Astrocyte (in vitro differentiated cells and primary cell): ENCODE measurements around the gene PLCG2. TPM values are rescaled to one million over a fixed set of nuclear protein-coding genes. Genes with fewer than 3 reads are reported as not detected.

Source experiments
- DNase-seq: peaks from one replicate; pipeline ENCODE4 v3.0.0-alpha.2; 2010; ENCODE audit warnings: low read depth
- FAIRE-seq: peaks from 2 replicates; lab custom pipeline; 2011; peaks lifted over from hg19 to GRCh38; lab: Jason Lieb, UNC
- H2AFZ ChIP-seq: 2 replicates; pipeline ENCODE4 v1.6.0; 2012; ENCODE audit warnings: low read depth, low read length, inconsistent platforms
- H3K27ac ChIP-seq: 2 replicates; pipeline ENCODE4 v1.5.1; 2011; ENCODE audit warnings: low read depth, low read length, inconsistent platforms
- H3K27me3 ChIP-seq: 2 replicates; pipeline ENCODE4 v1.6.0; 2011; ENCODE audit warnings: low read length, inconsistent platforms; ENCODE audit not compliant: insufficient read depth
- H3K36me3 ChIP-seq: 2 replicates; pipeline ENCODE4 v1.5.1; 2011; ENCODE audit warnings: low read length, inconsistent platforms; ENCODE audit not compliant: insufficient read depth
- H3K4me1 ChIP-seq: 2 replicates; pipeline ENCODE4 v1.5.1; 2011; ENCODE audit warnings: low read length, inconsistent platforms; ENCODE audit not compliant: insufficient read depth
- H3K4me2 ChIP-seq: 2 replicates; pipeline ENCODE4 v1.6.0; 2012; ENCODE audit warnings: low read length, inconsistent platforms
- H3K4me3 ChIP-seq: 2 replicates; pipeline ENCODE4 v1.5.1; 2011; ENCODE audit warnings: low read depth, mild to moderate bottlenecking, low read length, inconsistent platforms; ENCODE audit not compliant: insufficient read depth
- H3K79me2 ChIP-seq: 2 replicates; pipeline ENCODE4 v1.6.0; 2012; ENCODE audit warnings: mild to moderate bottlenecking, low read length, inconsistent platforms; ENCODE audit not compliant: insufficient read depth
- H3K9ac ChIP-seq: 2 replicates; pipeline ENCODE4 v1.6.0; 2012; ENCODE audit warnings: mild to moderate bottlenecking, low read length, inconsistent platforms
- H3K9me3 ChIP-seq: 2 replicates; pipeline ENCODE4 v1.5.1; 2012; ENCODE audit warnings: low read depth, mild to moderate bottlenecking, low read length, inconsistent platforms; ENCODE audit not compliant: insufficient read depth
- H4K20me1 ChIP-seq: 2 replicates; pipeline ENCODE4 v1.6.0; 2012; ENCODE audit warnings: low read length, inconsistent platforms; ENCODE audit not compliant: insufficient read depth
- H3K27ac Mint-ChIP-seq: one replicate; pipeline ENCODE4 v1.8.0; 2021; ENCODE audit warnings: mild to moderate bottlenecking, mixed read lengths; ENCODE audit not compliant: unreplicated experiment
- H3K27me3 Mint-ChIP-seq: one replicate; pipeline ENCODE4 v1.8.0; 2021; ENCODE audit warnings: low read depth, mixed read lengths; ENCODE audit not compliant: unreplicated experiment
- H3K36me3 Mint-ChIP-seq: one replicate; pipeline ENCODE4 v1.8.0; 2021; ENCODE audit warnings: low read depth, mixed read lengths; ENCODE audit not compliant: unreplicated experiment
- H3K4me1 Mint-ChIP-seq: one replicate; pipeline ENCODE4 v1.8.0; 2021; ENCODE audit warnings: low read depth, mixed read lengths; ENCODE audit not compliant: unreplicated experiment
- H3K4me3 Mint-ChIP-seq: one replicate; pipeline ENCODE4 v1.8.0; 2021; ENCODE audit warnings: mild to moderate bottlenecking, moderate library complexity, mixed read lengths; ENCODE audit not compliant: unreplicated experiment
- H3K9me3 Mint-ChIP-seq: one replicate; pipeline ENCODE4 v1.8.0; 2021; ENCODE audit warnings: mild to moderate bottlenecking, mixed read lengths; ENCODE audit not compliant: unreplicated experiment
- CTCF ChIP-seq: IDR thresholded peaks from 2 replicates; pipeline ENCODE4 v1.5.1; 2011; ENCODE audit warnings: low read depth, mild to moderate bottlenecking, inconsistent platforms, low read length, moderate library complexity; ENCODE audit not compliant: insufficient read depth
- EZH2 ChIP-seq: IDR thresholded peaks from 2 replicates; pipeline ENCODE4 v1.6.1; 2012; ENCODE audit warnings: mild to moderate bottlenecking, low read length, inconsistent platforms; ENCODE audit not compliant: insufficient read depth
- total RNA-seq: library from RNA; stranded (reverse); gene quantifications from 2 replicates; pipeline ENCODE4 v1.2.1, GENCODE V29; 2021

PLCG2 gene
- total RNA-seq, 1 donor from 2014 or later, result 3.1 TPM

GRCh38 chr16:81748476-81749198, 30.5 kb upstream of the PLCG2 start:
- Histone ChIP-seq H3K4me2 (no peak overlapping the region), H4K20me1 (no peaks in the 10 kb centered on the region), H3K79me2 (no peaks in the 10 kb centered on the region), H3K36me3 (no peaks in the 10 kb centered on the region), H3K4me3 (no peak overlapping the region), H3K4me1 (peaks cover 5% of the 10 kb centered on the region), H3K9ac (no peak overlapping the region), H3K27me3 (no peaks in the 10 kb centered on the region), H3K9me3 (no peaks in the 10 kb centered on the region), H2AFZ (no peak overlapping the region), H3K27ac (no peak overlapping the region)
- Mint-ChIP-seq H3K9me3 (no peaks in the 10 kb centered on the region), H3K27me3 (no peaks in the 10 kb centered on the region), H3K36me3 (no peaks in the 10 kb centered on the region), H3K4me3 (no peak overlapping the region), H3K27ac (no peak overlapping the region), H3K4me1 (peaks cover 13% of the 10 kb centered on the region)
- no peak for TF ChIP-seq CTCF
- TF ChIP-seq EZH2, result no peak
- DNase-seq, result no peak
- FAIRE-seq, result no peak

- no peaks in the 10 kb centered on the region for H3K9me3 Mint-ChIP-seq
- no peaks in the 10 kb centered on the region for H3K79me2 ChIP-seq
- H3K4me3 Mint-ChIP-seq, result no peak overlapping the region
- FAIRE-seq (no peak), DNase-seq (no peak)
- H3K27me3 Mint-ChIP-seq, result no peaks in the 10 kb centered on the region
- no peaks in the 10 kb centered on the region for H3K27me3 ChIP-seq
- no peak overlapping the region for H3K27ac Mint-ChIP-seq
- H3K36me3 ChIP-seq, result no peaks in the 10 kb centered on the region
- peak overlapping the region; percentile 11 for H3K4me2 ChIP-seq
- H3K27ac ChIP-seq, result no peak overlapping the region
- H2AFZ ChIP-seq, result peak overlapping the region; percentile 86
- H3K4me3 ChIP-seq, result no peak overlapping the region
- peaks cover 5% of the 10 kb centered on the region for H3K4me1 ChIP-seq
- H3K4me1 Mint-ChIP-seq, result peaks cover 18% of the 10 kb centered on the region
- TF ChIP-seq EZH2 (no peak), CTCF (no peak)
- no peaks in the 10 kb centered on the region for H3K9me3 ChIP-seq
- no peaks in the 10 kb centered on the region for H4K20me1 ChIP-seq
- H3K36me3 Mint-ChIP-seq, result no peaks in the 10 kb centered on the region
- H3K9ac ChIP-seq, result no peak overlapping the region
These were observed 26.7 kb upstream of the PLCG2 start for GRCh38 chr16:81752225-81752875.

- Histone ChIP-seq H3K9me3 (no peaks in the 10 kb centered on the region), H3K27ac (no peak overlapping the region), H2AFZ (peak overlapping the region; percentile 86), H3K79me2 (no peaks in the 10 kb centered on the region), H4K20me1 (no peaks in the 10 kb centered on the region), H3K4me2 (no peak overlapping the region), H3K4me3 (no peak overlapping the region), H3K27me3 (no peaks in the 10 kb centered on the region), H3K4me1 (peaks cover 5% of the 10 kb centered on the region), H3K36me3 (no peaks in the 10 kb centered on the region), H3K9ac (no peak overlapping the region)
- TF ChIP-seq EZH2 (no peak), CTCF (no peak)
- no peaks in the 10 kb centered on the region for H3K27me3 Mint-ChIP-seq
- H3K4me3 Mint-ChIP-seq, result no peak overlapping the region
- FAIRE-seq (no peak), DNase-seq (no peak)
- H3K9me3 Mint-ChIP-seq, result no peaks in the 10 kb centered on the region
- H3K27ac Mint-ChIP-seq, result no peak overlapping the region
- H3K36me3 Mint-ChIP-seq, result no peaks in the 10 kb centered on the region
- peaks cover 16% of the 10 kb centered on the region for H3K4me1 Mint-ChIP-seq
These were observed 26.2 kb upstream of the PLCG2 start for GRCh38 chr16:81752876-81753227.
